ENCODE results near the gene TAF7.
"Not testable (repeated sequence)": the region's sequence is repeated elsewhere in the genome, so short reads cannot be mapped to it uniquely, and the experiment has no call there.

Gene TAF7

GRCh38 chr5:141338538-141339306 lies 18.1 kb upstream of the TAF7 start, which contains the start of gene PCDHGA2:
Gene PCDHGA2, plus strand, starts transcription at chr5:141338760.
- DNase-seq: no peak

GRCh38 chr5:141332571-141332970 lies 12.0 kb upstream of the TAF7 start:
- not testable (repeated sequence) for DNase-seq

GRCh38 chr5:141330299-141331080 lies 9.9 kb upstream of the TAF7 start, which contains the start of gene PCDHGA1:
Gene PCDHGA1, plus strand, starts transcription at chr5:141330514.
- DNase-seq: no peak

GRCh38 chr5:141328231-141328630 lies 7.6 kb upstream of the TAF7 start:
- no peak for DNase-seq

GRCh38 chr5:141326088-141326854 lies 5.7 kb upstream of the TAF7 start:
- no peak for DNase-seq

- no peak for DNase-seq
These were observed 1.7 kb upstream of the TAF7 start for GRCh38 chr5:141322261-141322660.

- no peak for DNase-seq
These were observed 885 bp downstream of the TAF7 start for GRCh38 chr5:141319699-141320098.

- DNase-seq: no peak
These were observed 1.4 kb downstream of the TAF7 start for GRCh38 chr5:141319202-141319601.

GRCh38 chr5:141316963-141317362 lies 3.6 kb downstream of the TAF7 start:
- not testable (repeated sequence) for DNase-seq

GRCh38 chr5:141313711-141314110 lies 6.9 kb downstream of the TAF7 start:
- DNase-seq: no peak

- no peak for DNase-seq
These were observed 14.0 kb downstream of the TAF7 start for GRCh38 chr5:141306630-141307029.

GRCh38 chr5:141303756-141304155 lies 16.8 kb downstream of the TAF7 start, which contains the start of gene SLC25A2:
Gene SLC25A2, minus strand, starts transcription at chr5:141304049. Its CDS starts 184 bp downstream, at chr5:141303865.
- no peak for DNase-seq

GRCh38 chr5:141298376-141298775 lies 22.2 kb downstream of the TAF7 start:
- DNase-seq: no peak

- no peak for DNase-seq
These were observed 47.7 kb downstream of the TAF7 start for GRCh38 chr5:141272906-141273305.

GRCh38 chr5:141269195-141269594 lies 51.4 kb downstream of the TAF7 start:
- DNase-seq: no peak

All from KG1 (cell line).